Stimulated activated CD4-positive, alpha-beta T cell treated with anti-CD3 and anti-CD28 coated beads, Interleukin-15, amount 100 ng/mL, for 48 hours (primary cell): ENCODE data around the gene TBATA.
"Not testable (repeated sequence)": the region's sequence is repeated elsewhere in the genome, so short reads cannot be mapped to it uniquely, and the experiment has no call there.

Experiments used
- DNase-seq, 2 donors: peaks; one replicate each; pipeline ENCODE4 v3.0.0-alpha.2; 2020; ENCODE audit warnings: low read depth in 2 of 2

Gene TBATA

GRCh38 chr10:70779088-70779487 is 6.1 kb downstream of the TBATA start:
- DNase-seq, result no peak

- no peak for DNase-seq
Observed at GRCh38 chr10:70778267-70778924, 6.8 kb downstream of the TBATA start.

DNA sequence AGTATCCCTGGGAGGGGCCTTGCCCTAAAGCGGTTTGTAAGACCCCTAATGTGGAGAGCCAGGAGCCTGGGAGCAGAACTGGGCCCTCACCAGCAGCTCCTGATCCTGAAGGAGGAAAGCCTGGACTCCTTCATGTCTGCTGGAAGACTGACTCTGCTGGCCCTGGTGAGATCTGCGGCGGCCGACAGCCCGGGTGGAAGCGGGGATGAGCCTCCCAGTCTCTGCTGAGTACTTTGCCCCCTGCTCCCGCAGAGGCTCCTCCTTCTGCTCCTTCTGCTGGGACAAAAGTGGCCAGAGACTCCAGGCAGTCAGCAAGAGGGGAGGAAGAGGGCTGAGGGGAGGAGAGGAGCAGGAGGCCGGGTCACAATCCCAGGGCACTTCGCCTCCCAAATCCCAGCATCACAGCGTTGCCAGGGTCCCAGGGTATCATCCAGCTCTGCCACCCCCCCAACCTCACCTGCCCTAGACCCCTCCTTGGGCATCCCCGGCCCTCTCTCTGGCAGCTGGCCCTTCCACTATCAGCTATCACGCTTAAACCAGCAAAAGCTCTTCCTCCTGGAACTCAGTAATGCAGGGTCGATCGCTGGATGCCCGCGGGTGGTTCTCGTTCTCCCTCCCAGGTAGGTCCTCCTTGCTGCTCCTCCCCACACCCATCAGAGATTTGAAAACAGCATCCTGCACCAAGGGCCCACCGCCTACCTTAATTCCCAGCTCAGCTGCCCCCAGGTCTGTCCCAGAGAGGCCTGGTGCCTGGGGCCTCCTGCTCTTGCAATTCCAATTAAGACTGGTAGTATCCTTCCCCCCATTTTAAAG is 7.9 kb downstream of the TBATA start:
- no peak for DNase-seq

GRCh38 chr10:70776455-70777005 is 8.6 kb downstream of the TBATA start:
- DNase-seq, result no peak

GRCh38 chr10:70775679-70776454 is 9.3 kb downstream of the TBATA start:
- DNase-seq, result no peak

DNA sequence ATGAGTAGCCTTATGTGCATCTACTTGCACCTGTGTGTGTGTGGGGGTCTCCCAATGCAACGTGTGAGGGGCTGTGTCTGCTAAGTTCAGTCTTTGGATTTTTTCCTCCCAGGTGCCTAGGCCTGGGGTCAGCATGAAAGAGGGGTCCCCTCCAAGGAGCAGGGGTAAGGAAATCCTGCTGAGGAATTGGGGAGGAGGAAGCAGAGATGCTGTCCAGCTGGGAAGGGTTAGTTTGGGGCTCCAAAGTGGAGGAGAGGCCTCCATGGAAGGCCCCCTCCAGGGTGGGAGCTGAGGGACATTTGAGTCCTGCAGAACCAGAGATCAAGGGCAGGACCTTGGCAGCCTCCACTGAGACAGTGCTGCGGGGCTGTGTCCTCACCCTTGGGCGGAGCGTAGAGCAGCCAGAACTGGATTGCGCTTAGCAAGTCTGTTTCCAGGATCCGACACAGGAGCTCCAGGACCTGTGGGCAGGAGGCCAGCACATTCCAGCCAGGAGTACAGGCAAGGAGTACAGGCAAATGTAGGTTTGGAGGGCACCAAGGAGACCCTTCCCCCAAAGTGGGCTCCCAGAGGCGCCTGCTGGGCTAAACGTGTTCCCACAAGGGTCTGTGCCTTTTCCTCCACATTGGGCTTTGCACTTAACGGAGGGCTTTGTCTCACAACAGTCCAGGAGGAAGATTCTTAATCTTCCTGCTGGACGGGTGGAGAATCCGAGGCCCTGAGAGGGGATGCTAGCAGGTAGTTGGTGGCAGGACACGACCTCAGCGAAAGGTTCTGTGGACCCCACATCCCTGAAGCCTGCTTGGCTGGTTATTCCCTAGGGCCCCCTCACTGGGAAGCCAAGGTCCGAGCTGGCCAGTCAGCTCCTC is 10.1 kb downstream of the TBATA start:
- DNase-seq, result no peak

- DNase-seq, result no peak
Observed at GRCh38 chr10:70773965-70774809, 11.0 kb downstream of the TBATA start.

DNA sequence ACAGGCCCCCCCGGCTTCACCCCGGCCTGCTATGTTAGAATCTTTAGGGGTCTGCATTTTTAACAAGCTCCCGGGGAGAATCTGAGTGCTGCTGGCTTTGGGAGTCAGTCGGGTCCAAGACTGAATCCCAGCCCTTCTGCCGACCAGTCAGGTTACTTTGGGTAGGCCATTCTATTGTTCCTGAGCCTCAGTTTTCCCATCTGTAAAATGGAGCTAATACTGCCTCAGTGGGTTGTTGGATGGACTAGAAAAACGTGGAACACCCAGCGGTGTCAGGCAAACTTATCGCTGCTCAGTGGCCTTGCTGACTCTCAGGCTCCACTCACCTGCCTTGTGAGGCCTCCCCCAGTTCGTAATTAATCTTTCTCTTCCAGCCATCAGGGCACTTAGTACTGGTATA is 11.7 kb downstream of the TBATA start:
- DNase-seq, result no peak

DNA sequence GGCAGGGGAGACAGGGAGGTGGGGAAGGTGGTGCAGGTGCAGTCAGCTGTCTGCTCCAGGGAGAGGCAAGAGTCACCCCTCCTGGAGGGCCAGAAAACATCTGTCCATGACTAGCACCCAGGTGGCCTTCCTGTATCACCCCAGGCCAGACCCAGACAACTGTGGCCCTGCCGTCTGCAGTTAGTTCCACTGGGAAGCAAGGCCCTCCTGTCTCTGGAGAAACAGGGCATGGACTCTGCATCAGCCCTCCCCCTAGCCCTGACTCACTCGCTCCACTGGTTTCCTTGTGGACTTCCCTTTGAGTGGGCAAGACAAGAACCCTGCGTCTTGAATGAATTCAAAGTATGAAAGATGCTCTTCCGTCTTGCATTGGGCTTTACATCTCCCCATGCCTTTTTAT is 12.6 kb downstream of the TBATA start:
- no peak for DNase-seq

GRCh38 chr10:70771311-70772194 is 13.6 kb downstream of the TBATA start:
- DNase-seq, result no peak

- DNase-seq, result not testable (repeated sequence)
Observed at GRCh38 chr10:70770516-70770915, 14.7 kb downstream of the TBATA start.

DNA sequence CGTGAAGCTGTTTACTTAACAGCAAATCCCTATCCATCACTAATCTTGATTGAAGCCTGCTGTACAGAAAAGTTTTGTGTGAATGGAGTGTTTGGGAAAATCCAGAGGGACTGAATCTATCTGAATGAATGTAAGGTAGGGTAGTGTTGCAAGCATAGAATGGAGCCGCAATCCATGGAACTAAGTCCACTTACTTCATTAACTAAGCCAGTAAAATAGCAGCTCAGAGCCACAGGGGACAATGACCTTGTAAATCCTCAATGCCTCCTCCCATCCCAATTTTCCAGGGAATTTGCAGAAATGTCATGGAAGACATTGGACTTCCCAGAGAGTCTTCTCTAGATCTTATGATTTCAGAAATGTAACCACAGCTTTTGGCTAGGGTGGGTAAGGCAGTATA is 15.2 kb downstream of the TBATA start:
- no peak for DNase-seq

DNA sequence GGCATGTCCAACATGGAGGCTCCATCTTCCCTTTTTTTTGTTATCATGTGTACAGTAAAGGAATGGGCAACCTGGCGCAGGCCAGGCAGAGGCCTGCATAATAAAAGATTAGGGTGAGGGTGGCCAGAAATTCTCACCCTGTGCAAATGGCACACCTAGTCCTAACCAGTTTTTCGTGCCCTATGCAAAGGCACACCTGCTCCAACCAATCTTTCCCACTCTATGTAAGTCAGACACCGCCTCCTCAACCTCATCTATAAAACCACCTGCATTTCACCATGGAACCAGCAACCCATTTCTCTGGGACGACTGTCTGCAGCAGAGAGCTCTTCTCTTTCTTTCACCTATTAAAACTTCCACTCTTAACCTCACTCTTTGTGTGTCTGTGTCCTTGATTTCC is 16.1 kb downstream of the TBATA start:
- DNase-seq, result no peak

GRCh38 chr10:70768026-70768685 is 17.0 kb downstream of the TBATA start:
- DNase-seq, result not testable (repeated sequence)

DNA sequence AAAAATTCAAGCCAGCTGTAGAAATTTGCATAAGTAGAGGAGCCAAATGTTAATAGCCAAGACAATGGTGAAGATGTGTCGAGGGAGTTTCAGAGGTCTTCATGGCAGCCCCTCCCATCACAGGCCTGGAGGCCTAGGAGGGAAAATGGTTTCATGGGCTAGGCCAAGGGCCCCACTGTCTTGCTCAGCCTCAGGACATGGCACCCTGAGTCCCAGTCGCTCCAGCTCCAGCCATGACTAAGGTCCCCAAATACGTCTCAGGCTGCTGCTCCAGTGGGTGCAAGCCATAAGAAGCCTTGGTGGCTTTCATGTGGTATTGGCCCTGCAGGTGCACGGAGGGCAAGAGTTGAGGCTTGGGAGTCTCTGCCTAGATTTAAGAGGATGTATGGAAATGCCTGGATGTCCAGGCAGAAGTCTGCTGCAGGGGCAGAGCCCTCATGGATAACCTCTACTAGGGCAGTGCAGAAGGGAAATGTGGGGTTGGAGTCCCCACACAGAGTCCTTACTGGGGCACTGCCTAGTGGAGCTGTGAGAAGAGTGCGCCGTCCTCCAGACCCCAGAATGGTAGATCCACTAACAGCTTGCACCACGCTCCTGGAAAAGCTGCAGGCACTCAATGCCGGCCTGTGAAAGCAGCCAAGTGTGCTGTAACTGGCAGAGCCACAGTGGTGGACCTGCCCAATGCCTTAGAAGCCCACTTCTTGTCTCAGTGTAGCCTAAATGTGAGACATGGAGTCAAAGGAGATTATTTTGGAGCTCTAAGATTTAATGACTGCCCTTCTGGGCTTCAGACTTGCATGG is 19.2 kb downstream of the TBATA start:
- DNase-seq, result no peak

DNA sequence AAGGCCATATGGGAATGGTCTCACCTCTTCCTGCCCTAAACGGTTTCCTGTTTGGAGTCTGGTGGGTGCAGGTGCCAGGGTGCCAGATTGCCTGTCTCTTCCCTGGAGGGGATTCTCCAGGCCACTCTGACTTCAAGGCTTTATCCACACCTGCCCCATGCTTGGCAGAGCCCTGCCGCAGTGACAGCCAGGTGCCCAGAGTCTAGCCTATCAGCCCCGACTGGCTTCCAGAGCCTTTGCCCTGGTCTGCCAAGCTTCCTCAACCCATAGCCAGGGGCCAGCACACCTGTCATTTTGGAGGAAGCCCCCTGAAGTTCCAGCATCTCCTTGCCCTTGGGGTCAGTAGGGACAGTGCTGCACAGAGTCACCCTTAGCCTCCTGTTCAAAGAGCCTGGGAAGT is 21.6 kb downstream of the TBATA start:
- DNase-seq, result no peak

GRCh38 chr10:70762441-70763175 is 22.6 kb downstream of the TBATA start:
- DNase-seq, result no peak
